Psoas muscle (tissue), 8 donors: ENCODE data around the gene ZNF267. TPM values are rescaled to one million over a fixed set of nuclear protein-coding genes. Genes with fewer than 3 reads are reported as not detected.
"Not testable (repeated sequence)": the region's sequence is repeated elsewhere in the genome, so short reads cannot be mapped to it uniquely, and the experiment has no call there.

Experiments used
- ATAC-seq, 4 donors: fragments of 200-7000 bp; cut with Tn5 transposase; one replicate each; pipeline ENCODE4 v1.9.1; 2020; ENCODE audit warnings: moderate library complexity in 3 of 4, mild to moderate bottlenecking in 2 of 4
- DNase-seq, 2 donors: peaks; one replicate each; pipeline ENCODE4 v3.0.0-alpha.2; 2020
- H3K27ac ChIP-seq: fragments of 200-600 bp; one replicate; pipeline ENCODE4 v1.8.0; 2022
- H3K27me3 ChIP-seq, 3 donors: fragments of 200-600 bp in 1 of 3; one replicate each; pipeline versions ENCODE4 v1.6.1 to v1.8.0; 2013 to 2022; ENCODE audit warnings: low read length in 2 of 3, mild to moderate bottlenecking in 2 of 3, moderate library complexity in 1 of 3; ENCODE audit not compliant: insufficient read depth in 3 of 3
- H3K36me3 ChIP-seq, 2 donors: fragments of 200-600 bp in 1 of 2; one replicate each; pipeline versions ENCODE4 v1.6.1 to v1.8.0; 2013 to 2022; ENCODE audit warnings: low read depth in 1 of 2, mild to moderate bottlenecking in 1 of 2, moderate library complexity in 1 of 2; ENCODE audit not compliant: insufficient read depth in 1 of 2
- H3K4me1 ChIP-seq: fragments of 200-600 bp; one replicate; pipeline ENCODE4 v1.8.0; 2022
- H3K4me3 ChIP-seq: fragments of 200-600 bp; one replicate; pipeline ENCODE4 v1.8.0; 2022; ENCODE audit warnings: mild to moderate bottlenecking
- H3K9me3 ChIP-seq: fragments of 200-600 bp; one replicate; pipeline ENCODE4 v1.8.0; 2022
- WGBS, 3 donors: extraction: QIAGEN DNeasy Blood & Tissue Kit; methylation state at CpG; one replicate each; pipeline versions ENCODE4 v1.1.6 to v1.1.7; 2013; 5-methylcytosine and 5-hydroxymethylcytosine counted together
- intact Hi-C, 2 donors: fragments of 100-400 bp; cut with DNase I; formaldehyde crosslinking; loops; one replicate each; pipeline versions ENCODE4 v1.11.0 to v1.14.2; 2022
- long read RNA-seq, 2 donors: library from polyadenylated mRNA; unstranded; transcript quantifications; one replicate each; pipeline ENCODE4 v2.0.0, GENCODE V29; 2021
- polyA plus RNA-seq, 3 donors: library from polyadenylated mRNA; stranded (reverse); fragments of 200-250 nt; gene quantifications; one replicate each; pipeline ENCODE4 v1.2.3, GENCODE V29; 2013
- total RNA-seq, 4 donors: library from RNA; stranded (reverse); fragmentation: NEBNext Ultra II Directional in 2 of 4; extraction: Animal tissue kit (Norgen Biotek cat#: 25700) in 2 of 4; gene quantifications; one replicate each; pipeline versions ENCODE4 v1.2.1 to v1.2.4, GENCODE V29; 2021 to 2023
- TF ChIP-seq, protein P1 (sequence below): fragments of 200-600 bp; IDR thresholded peaks from one replicate; pipeline ENCODE4 v1.8.0; 2022; ENCODE audit warnings: antibody characterized with exemption
- donor health status: healthy with polysubstance abuse.
- donor health status: DM: no; HTN: no; CAD: no; lungs with moderate emphysema.
- donor health status: Bipolar disorder and iron deficiency.
- donor health status: healthy.
- donor health status: DM: yes; HTN: yes; CAD: no.
- donor health status: DM: no; HTN: no; CAD: no.
- donor health status: DM: no; HTN: no; CAD: no.
- donor health status: DM: yes; HTN: yes; CAD: no.

The ZNF267 gene
- total RNA-seq = 1 to 10 TPM; 4.1 to 9.9 (median 8.3) TPM
- polyA plus RNA-seq = 10 to 100 TPM in 2 of 3 donors, 1 to 10 TPM in 1; 6.1 to 33.2 (median 17.3) TPM
- long read RNA-seq, donor 1, partial matches to known transcripts = 0 of 2 reads
- long read RNA-seq, donor 1, other reads (novel, unspliced or antisense) = 0 of 2 reads
- long read RNA-seq, donor 2, full-length matches to known transcripts = 26 of 29 reads
- long read RNA-seq, donor 2, partial matches to known transcripts = 0 of 29 reads
- long read RNA-seq, donor 2, other reads (novel, unspliced or antisense) = 3 of 29 reads

DNA sequence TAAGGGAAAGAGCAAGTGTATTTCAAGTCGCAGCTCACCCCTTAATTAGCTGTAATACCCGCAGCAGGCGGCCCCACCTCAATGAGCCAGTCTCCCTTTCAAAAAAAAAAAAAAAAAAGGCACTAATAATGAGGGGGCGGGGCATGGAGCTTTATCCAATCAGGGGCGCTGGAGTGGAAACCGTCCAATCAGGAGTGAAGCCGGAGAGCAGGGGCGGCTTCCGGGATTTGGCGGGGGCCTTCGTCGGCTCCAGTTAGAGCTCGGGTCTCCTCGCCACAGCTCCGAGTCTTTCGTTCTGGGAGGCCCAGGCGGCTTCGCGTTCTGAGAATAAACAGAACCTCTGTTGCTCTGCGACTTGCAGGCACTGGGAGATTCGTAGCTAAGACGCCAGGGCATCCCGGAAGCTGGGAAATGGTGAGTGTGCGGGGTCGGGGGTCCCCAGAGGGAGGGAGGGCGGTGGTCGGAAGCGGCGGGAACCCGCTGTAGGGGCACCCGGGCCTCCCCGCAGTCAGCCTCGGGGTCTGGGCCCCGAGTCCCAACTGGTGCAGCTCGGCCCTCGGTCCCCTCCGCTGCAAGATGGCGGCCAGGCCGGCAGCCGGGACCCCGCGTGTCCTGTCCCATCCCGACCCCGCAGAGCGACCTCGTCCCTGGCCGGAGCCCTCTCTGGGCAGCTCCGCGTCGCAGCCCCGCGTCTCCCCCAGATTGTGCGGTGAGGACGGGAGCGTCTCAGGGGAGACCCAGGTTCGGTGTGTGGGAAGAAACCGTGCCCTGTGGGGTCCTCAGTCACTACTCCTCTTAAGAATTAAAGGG lies at the start of gene ZNF267:
ZNF267 (plus strand) TSS at position 252 of the 810 bp plus-strand sequence; CDS start at position 412, 160 bp downstream.
- peak; percentile 93 to 96 for DNase-seq
- Histone ChIP-seq H3K4me3 (peak within 1 kb of the TSS; percentile 99), H3K36me3 (no peaks in the 10 kb centered on the region), H3K27ac (peak within 1 kb of the TSS; percentile 89), H3K9me3 (no peaks in the 10 kb centered on the region), H3K27me3 (no peaks in the 10 kb centered on the region), H3K4me1 (no peaks in the 10 kb centered on the region)
- WGBS, 3 donors = 0% methylated on average over 46 to 57 of the region's 57 CpGs
- TF ChIP-seq, protein P1, sequence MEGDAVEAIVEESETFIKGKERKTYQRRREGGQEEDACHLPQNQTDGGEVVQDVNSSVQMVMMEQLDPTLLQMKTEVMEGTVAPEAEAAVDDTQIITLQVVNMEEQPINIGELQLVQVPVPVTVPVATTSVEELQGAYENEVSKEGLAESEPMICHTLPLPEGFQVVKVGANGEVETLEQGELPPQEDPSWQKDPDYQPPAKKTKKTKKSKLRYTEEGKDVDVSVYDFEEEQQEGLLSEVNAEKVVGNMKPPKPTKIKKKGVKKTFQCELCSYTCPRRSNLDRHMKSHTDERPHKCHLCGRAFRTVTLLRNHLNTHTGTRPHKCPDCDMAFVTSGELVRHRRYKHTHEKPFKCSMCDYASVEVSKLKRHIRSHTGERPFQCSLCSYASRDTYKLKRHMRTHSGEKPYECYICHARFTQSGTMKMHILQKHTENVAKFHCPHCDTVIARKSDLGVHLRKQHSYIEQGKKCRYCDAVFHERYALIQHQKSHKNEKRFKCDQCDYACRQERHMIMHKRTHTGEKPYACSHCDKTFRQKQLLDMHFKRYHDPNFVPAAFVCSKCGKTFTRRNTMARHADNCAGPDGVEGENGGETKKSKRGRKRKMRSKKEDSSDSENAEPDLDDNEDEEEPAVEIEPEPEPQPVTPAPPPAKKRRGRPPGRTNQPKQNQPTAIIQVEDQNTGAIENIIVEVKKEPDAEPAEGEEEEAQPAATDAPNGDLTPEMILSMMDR = no peak
- intact Hi-C loops = loop anchor here in 1 of 2 donors (10.0 kb wide), 1 partner anchor 369 kb away; the partner anchor contains the start of gene RUSF1
- peak; percentile 96 to 100 (median 97) for ATAC-seq

DNA sequence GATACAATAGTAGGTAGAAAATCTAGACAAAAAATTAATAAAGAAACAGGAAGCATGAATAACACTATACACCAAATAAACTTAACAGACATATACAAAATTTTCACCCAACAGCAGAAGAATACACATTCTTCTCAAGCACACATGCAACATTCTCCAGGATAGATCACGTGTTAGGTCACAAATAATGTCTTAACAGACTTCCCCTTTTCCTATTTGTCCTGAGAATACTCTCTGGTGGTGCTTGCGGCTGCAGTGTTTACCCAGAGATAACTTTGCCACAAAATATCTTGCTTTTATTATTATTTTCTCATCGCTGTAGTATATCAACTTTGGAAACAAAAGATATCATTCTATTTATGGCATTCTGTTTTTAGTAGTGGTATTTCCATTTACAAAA lies 40.6 kb upstream of the ZNF267 start:
- intact Hi-C loops = no loop called here
- H3K27ac ChIP-seq = no peak overlapping the region
- ATAC-seq (no peak), DNase-seq (no peak)
- no peaks in the 10 kb centered on the region for H3K36me3 ChIP-seq
- WGBS, 3 donors = 56 to 64% (median 58%) methylated on average over 3 of the region's 3 CpGs
- H3K4me3 ChIP-seq = no peak overlapping the region
- no peaks in the 10 kb centered on the region for H3K4me1 ChIP-seq
- H3K27me3 ChIP-seq = no peaks in the 10 kb centered on the region
- TF ChIP-seq, protein P1 = no peak
- no peaks in the 10 kb centered on the region for H3K9me3 ChIP-seq

DNA sequence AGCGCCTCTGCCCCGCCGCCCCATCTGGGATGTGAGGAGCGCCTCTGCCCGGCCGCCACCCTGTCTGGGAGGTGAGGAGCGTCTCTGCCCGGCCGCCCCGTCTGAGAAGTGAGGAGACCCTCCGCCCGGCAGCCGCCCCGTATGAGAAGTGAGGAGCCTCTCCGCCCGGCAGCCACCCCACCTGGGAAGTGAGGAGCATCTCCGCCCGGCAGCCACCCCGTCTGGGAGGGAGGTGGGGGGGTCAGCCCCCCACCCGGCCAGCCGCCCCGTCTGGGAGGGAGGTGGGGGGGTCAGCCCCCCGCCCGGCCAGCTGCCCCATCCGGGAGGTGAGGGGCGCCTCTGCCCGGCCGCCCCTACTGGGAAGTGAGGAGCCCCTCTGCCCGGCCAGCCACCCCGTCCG lies 37.2 kb upstream of the ZNF267 start:
- H3K27me3 ChIP-seq, H3K4me1 ChIP-seq, H3K4me3 ChIP-seq, ATAC-seq, H3K27ac ChIP-seq, H3K9me3 ChIP-seq, H3K36me3 ChIP-seq, intact Hi-C loops, DNase-seq: not testable (repeated sequence)
- WGBS, 3 donors = 89 to 91% (median 90%) methylated on average over 16 to 21 of the region's 31 CpGs

DNA sequence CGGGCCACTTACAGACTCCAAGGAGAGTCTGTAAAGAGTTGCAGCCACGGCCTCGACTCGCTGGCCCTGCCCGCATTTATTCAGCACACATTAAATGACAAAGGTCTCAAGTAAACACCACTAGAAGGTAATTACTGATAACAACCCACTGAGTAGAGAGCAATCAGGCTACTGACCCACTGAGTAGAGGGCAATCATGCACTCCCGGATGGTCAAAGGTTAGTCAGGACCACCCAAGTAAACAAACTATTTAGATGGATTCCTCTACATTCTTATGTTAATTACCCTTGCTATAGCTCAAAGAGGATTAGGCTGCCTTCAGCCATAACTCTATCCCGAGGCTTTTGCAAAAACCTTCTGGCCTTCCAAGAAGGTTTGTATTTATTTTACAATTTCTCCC lies 30.7 kb upstream of the ZNF267 start:
- ATAC-seq = no peak
- Histone ChIP-seq H3K27ac (no peak overlapping the region), H3K4me3 (no peak overlapping the region), H3K9me3 (peaks cover 8% of the 10 kb centered on the region), H3K36me3 (no peaks in the 10 kb centered on the region), H3K4me1 (no peaks in the 10 kb centered on the region), H3K27me3 (no peaks in the 10 kb centered on the region)
- TF ChIP-seq, protein P1 = no peak
- no peak for DNase-seq
- 54 to 64% (median 63%) methylated on average over 7 of the region's 7 CpGs for WGBS, 3 donors
- intact Hi-C loops = no loop called here

DNA sequence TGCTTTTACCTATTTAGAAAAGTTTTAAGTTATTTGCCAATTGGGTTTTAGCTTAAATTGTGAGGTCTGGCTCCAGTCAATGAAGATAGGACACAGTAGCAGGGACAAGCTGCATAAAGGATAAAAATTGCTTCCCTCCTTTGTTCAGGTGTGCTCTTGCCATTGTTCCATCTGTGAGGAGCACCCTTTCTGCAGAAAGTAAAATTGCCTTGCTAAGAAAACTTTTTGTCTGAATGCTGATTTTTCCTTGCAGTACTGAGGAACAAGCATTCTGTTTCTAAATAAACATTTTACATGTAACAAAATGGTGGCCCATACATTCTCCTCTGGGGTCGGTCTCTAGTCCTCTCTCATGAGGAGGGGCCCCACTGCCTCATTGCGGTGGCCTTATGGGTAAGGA lies 25.0 kb upstream of the ZNF267 start:
- intact Hi-C loops, H3K36me3 ChIP-seq, ATAC-seq, H3K4me3 ChIP-seq, H3K4me1 ChIP-seq, H3K27ac ChIP-seq, DNase-seq, H3K27me3 ChIP-seq: not testable (repeated sequence)
- H3K9me3 ChIP-seq = peaks cover 16% of the 10 kb centered on the region
- WGBS, 3 donors = 79 to 87% (median 79%) methylated on average over 2 of the region's 2 CpGs
